ENCODE results near the gene KRT33B. TPM values are rescaled to one million over a fixed set of nuclear protein-coding genes. Genes with fewer than 3 reads are reported as not detected.

The KRT33B gene
- total and polyA plus RNA-seq, 2 of the 8 experiments (the other 6 are each of a cell fraction or from before 2014, with no cell fraction given), result not detected

GRCh38 chr17:41369713-41370112 lies at the start of gene KRT33B (continued):
- no peak for TF ChIP-seq CHD7 (IDR thresholded peaks at IDR 0.05; ENCODE audit: insufficient replicate concordance, low read length)
- no peak for TF ChIP-seq POLR2A (IDR thresholded peaks at IDR 0.05; ENCODE audit: control extremely low read depth in 1 of 2, low read depth in 2 of 2, low read length in 2 of 2)
- TF ChIP-seq TAF1 (IDR thresholded peaks at IDR 0.05; ENCODE audit: low read depth, low read length), result no peak
- no peak for TF ChIP-seq JUN (IDR thresholded peaks at IDR 0.05; ENCODE audit: low read depth, low read length)
- no peak for TF ChIP-seq POU5F1 (IDR thresholded peaks at IDR 0.05; ENCODE audit: low read depth, low read length)
- no peak for TF ChIP-seq SP2 (IDR thresholded peaks at IDR 0.05; ENCODE audit: low read length)
- no peak for TF ChIP-seq CTCF (IDR thresholded peaks at IDR 0.05; ENCODE audit: control extremely low read depth in 1 of 3, insufficient read depth in 1 of 3, low read depth in 1 of 3, low read length in 3 of 3)
- no peak for TF ChIP-seq TBP (IDR thresholded peaks at IDR 0.05; ENCODE audit: low read depth, low read length)
- TF ChIP-seq HDAC2 (IDR thresholded peaks at IDR 0.05; ENCODE audit: borderline replicate concordance in 1 of 2, low read depth in 2 of 2, low read length in 2 of 2), result no peak
- TF ChIP-seq KDM5A (IDR thresholded peaks at IDR 0.05; ENCODE audit: low read length), result no peak
